GM23338 (cell line): ENCODE data around the gene MAPK11. TPM values are rescaled to one million over a fixed set of nuclear protein-coding genes. Genes with fewer than 3 reads are reported as not detected.

Source experiments
- ATAC-seq: fragments of 200-7000 bp; cut with Tn5 transposase; 3 replicates; pipeline ENCODE4 v1.9.1; 2020
- DNase-seq: peaks from one replicate; pipeline ENCODE4 v3.0.0-alpha.2; 2015; ENCODE audit warnings: low spot score
- H2AFZ ChIP-seq: fragments of 200-600 bp; sonication (generic); 2 replicates; pipeline ENCODE4 v1.8.0; 2016; ENCODE audit warnings: antibody characterized with exemption, mild to moderate bottlenecking, moderate library complexity
- H3F3A ChIP-seq: fragments of 200-600 bp; sonication (generic); replicated peaks from 2 replicates; pipeline ENCODE4 v1.8.0; 2017; ENCODE audit warnings: antibody characterized with exemption, mixed run types, low read depth
- H3K27ac ChIP-seq: fragments of 200-600 bp; sonication (generic); 2 replicates; pipeline ENCODE4 v1.6.1; 2016; ENCODE audit warnings: low read depth
- H3K27me3 ChIP-seq: fragments of 200-600 bp; sonication (generic); 2 replicates; pipeline ENCODE4 v1.8.0; 2016; ENCODE audit warnings: mild to moderate bottlenecking, mixed run types, moderate library complexity; ENCODE audit not compliant: insufficient read depth
- H3K36me3 ChIP-seq: fragments of 200-600 bp; sonication (generic); 2 replicates; pipeline ENCODE4 v1.8.0; 2016; ENCODE audit warnings: mild to moderate bottlenecking; ENCODE audit not compliant: insufficient read depth
- H3K4me1 ChIP-seq: fragments of 200-600 bp; sonication (generic); 2 replicates; pipeline ENCODE4 v1.8.0; 2016; ENCODE audit warnings: mild to moderate bottlenecking, moderate library complexity; ENCODE audit not compliant: insufficient read depth
- H3K4me2 ChIP-seq: fragments of 200-600 bp; sonication (generic); 2 replicates; pipeline ENCODE4 v1.7.1; 2017; ENCODE audit warnings: mixed run types
- H3K4me3 ChIP-seq: fragments of 200-600 bp; sonication (generic); 2 replicates; pipeline ENCODE4 v1.6.1; 2016; ENCODE audit warnings: mixed run types
- H3K79me2 ChIP-seq: fragments of 200-600 bp; sonication (generic); replicated peaks from 2 replicates; pipeline ENCODE4 v1.8.0; 2017; ENCODE audit warnings: mild to moderate bottlenecking; ENCODE audit not compliant: insufficient read depth
- H3K9me2 ChIP-seq: fragments of 200-600 bp; sonication (generic); 2 replicates; pipeline ENCODE4 v1.8.0; 2017; ENCODE audit not compliant: insufficient read depth
- H4K20me1 ChIP-seq: fragments of 200-600 bp; sonication (generic); replicated peaks from 2 replicates; pipeline ENCODE4 v1.8.0; 2017; ENCODE audit warnings: mild to moderate bottlenecking; ENCODE audit not compliant: insufficient read depth
- H3K27ac Mint-ChIP-seq: 2 replicates; pipeline ENCODE4 v1.8.0; 2020; ENCODE audit warnings: inconsistent platforms, mild to moderate bottlenecking, moderate library complexity, mixed read lengths
- H3K27me3 Mint-ChIP-seq: 3 replicates; pipeline ENCODE4 v1.8.0; 2022; ENCODE audit warnings: low read depth, mild to moderate bottlenecking, moderate library complexity, mixed read lengths, inconsistent platforms; ENCODE audit not compliant: insufficient read depth, poor library complexity
- H3K36me3 Mint-ChIP-seq: 3 replicates; pipeline ENCODE4 v1.8.0; 2021; ENCODE audit warnings: low read depth, mild to moderate bottlenecking, inconsistent platforms, moderate library complexity, mixed read lengths
- H3K4me1 Mint-ChIP-seq: 3 replicates; pipeline ENCODE4 v1.8.0; 2020; ENCODE audit warnings: mild to moderate bottlenecking, inconsistent platforms, mixed read lengths
- H3K4me3 Mint-ChIP-seq: 3 replicates; pipeline ENCODE4 v1.8.0; 2021; ENCODE audit warnings: moderate library complexity, mild to moderate bottlenecking, inconsistent platforms, mixed read lengths
- H3K9me3 Mint-ChIP-seq: 3 replicates; pipeline ENCODE4 v1.8.0; 2020; ENCODE audit warnings: moderate library complexity, mild to moderate bottlenecking, inconsistent platforms, mixed read lengths
- CREB1 ChIP-seq: fragments of 250-450 bp; sonication (Bioruptor Pico); IDR thresholded peaks from 2 replicates; pipeline ENCODE4 v1.5.0; 2020; ENCODE audit warnings: low read depth, mild to moderate bottlenecking, moderate library complexity
- CTCF ChIP-seq, 2 experiments: fragments of 200-600 bp in 1 of 2; sonication (generic) in 1 of 2; conservative IDR thresholded peaks; 2 replicates each; pipeline versions ENCODE4 v1.5.1 to v1.6.1; 2016 to 2017; ENCODE audit warnings: antibody characterized with exemption in 2 of 2, low read depth in 2 of 2, mild to moderate bottlenecking in 2 of 2, moderate library complexity in 1 of 2
- EZH2 ChIP-seq: fragments of 200-600 bp; sonication (generic); IDR thresholded peaks from one replicate; pipeline ENCODE4 v1.8.0; 2017; ENCODE audit warnings: antibody characterized with exemption, mild to moderate bottlenecking, low read depth; ENCODE audit not compliant: unreplicated experiment
- JUNB ChIP-seq: IDR thresholded peaks from one replicate; pipeline ENCODE4 v1.6.1; 2016; ENCODE audit warnings: antibody characterized with exemption; ENCODE audit not compliant: unreplicated experiment
- NANOG ChIP-seq: IDR thresholded peaks from 2 replicates; pipeline ENCODE4 v1.6.1; 2016; ENCODE audit warnings: antibody characterized with exemption, borderline replicate concordance
- REST ChIP-seq: IDR thresholded peaks from one replicate; pipeline ENCODE4 v1.6.1; 2018; ENCODE audit warnings: antibody characterized with exemption; ENCODE audit not compliant: unreplicated experiment
- STAT1 ChIP-seq: IDR thresholded peaks from one replicate; pipeline ENCODE4 v1.6.1; 2016; ENCODE audit warnings: antibody characterized with exemption; ENCODE audit not compliant: unreplicated experiment
- ZNF114 ChIP-seq: fragments of 250-450 bp; sonication (Bioruptor Pico); IDR thresholded peaks from 2 replicates; pipeline ENCODE4 v1.5.0; 2020; ENCODE audit warnings: mild to moderate bottlenecking, moderate library complexity
- ZNF331 ChIP-seq: fragments of 250-450 bp; sonication (Bioruptor Pico); IDR thresholded peaks from 2 replicates; pipeline ENCODE4 v1.5.0; 2020; ENCODE audit warnings: low read depth, mild to moderate bottlenecking, moderate library complexity
- polyA plus RNA-seq: library from polyadenylated mRNA; unstranded; fragments of >200 nt; fragmentation: Nextera tagmentation; extraction: Ambion mirVana; gene quantifications from 2 replicates; pipeline ENCODE4 v1.2.1, GENCODE V29; 2016
- total RNA-seq: library from RNA; depleted of rRNA; stranded (reverse); fragments of >200 nt; shearing (Covaris generic); gene quantifications from 2 replicates; pipeline ENCODE4 v1.2.3, GENCODE V29; 2014

The MAPK11 gene
- total and polyA plus RNA-seq, 2 experiments from 2014 or later = 0.34 to 1.9 TPM

GRCh38 chr22:50312371-50312770 lies 42.2 kb upstream of the MAPK11 start:
- ATAC-seq = no peak

GRCh38 chr22:50311606-50312351 lies 41.6 kb upstream of the MAPK11 start:
- Histone ChIP-seq H3K36me3 (no peaks in the 10 kb centered on the region), H4K20me1 (no peaks in the 10 kb centered on the region), H3K4me3 (no peak overlapping the region), H3K4me1 (peaks cover 3% of the 10 kb centered on the region; the same call in 1 of the 2 replicates), H3K27me3 (peaks cover under 1% of the 10 kb centered on the region; the same call in 1 of the 2 replicates), H3K79me2 (no peaks in the 10 kb centered on the region), H3F3A (0 out of 2 replicates have a peak, but pooled peaks cover 6% of the 10 kb centered on the region), H3K27ac (no peak overlapping the region), H3K4me2 (no peak overlapping the region), H3K9me2 (no peaks in the 10 kb centered on the region), H2AFZ (no peak overlapping the region)
- peaks cover 12% of the 10 kb centered on the region for H3K4me1 Mint-ChIP-seq
- no peaks in the 10 kb centered on the region for H3K36me3 Mint-ChIP-seq
- ATAC-seq (no peak), DNase-seq (no peak)
- H3K27ac Mint-ChIP-seq = no peak overlapping the region
- TF ChIP-seq ZNF114 (CRISPR knock-in tag) (no peak), EZH2 (no peak), ZNF331 (CRISPR knock-in tag) (no peak), JUNB (no peak)
- peaks cover 16% of the 10 kb centered on the region for H3K27me3 Mint-ChIP-seq
- no peak overlapping the region for H3K4me3 Mint-ChIP-seq
- H3K9me3 Mint-ChIP-seq = no peaks in the 10 kb centered on the region

More at GRCh38 chr22:50312371-50312770, 42.2 kb upstream of the MAPK11 start:
- DNase-seq = no peak
- no peak for TF ChIP-seq ZNF114 (CRISPR knock-in tag)
- TF ChIP-seq STAT1 = no peak
- TF ChIP-seq JUNB = no peak
- TF ChIP-seq NANOG = no peak
- no peak overlapping the region for H3K4me2 ChIP-seq
- H3K79me2 ChIP-seq = no peaks in the 10 kb centered on the region
- H3K36me3 ChIP-seq = no peaks in the 10 kb centered on the region
- no peak overlapping the region for H3K27ac Mint-ChIP-seq
- H3K27me3 Mint-ChIP-seq = peaks cover 16% of the 10 kb centered on the region
- H3K9me3 Mint-ChIP-seq = no peaks in the 10 kb centered on the region
- H3F3A ChIP-seq = 0 out of 2 replicates have a peak, but pooled peaks cover 6% of the 10 kb centered on the region
- no peaks in the 10 kb centered on the region for H4K20me1 ChIP-seq
- no peak overlapping the region for H3K4me3 ChIP-seq
- H3K4me1 Mint-ChIP-seq = peaks cover 12% of the 10 kb centered on the region
- H3K27me3 ChIP-seq = no peaks in the 10 kb centered on the region
- H3K9me2 ChIP-seq = no peaks in the 10 kb centered on the region
- H3K36me3 Mint-ChIP-seq = no peaks in the 10 kb centered on the region
- no peak overlapping the region for H3K4me3 Mint-ChIP-seq
- H3K4me1 ChIP-seq = peaks cover 3% of the 10 kb centered on the region; the same call in 1 of the 2 replicates
- no peak overlapping the region for H2AFZ ChIP-seq
- no peak overlapping the region for H3K27ac ChIP-seq

GRCh38 chr22:50310949-50311444 lies 40.8 kb upstream of the MAPK11 start:
- Mint-ChIP-seq H3K9me3 (no peaks in the 10 kb centered on the region), H3K27me3 (peaks cover 17% of the 10 kb centered on the region), H3K4me3 (no peak overlapping the region), H3K27ac (no peak overlapping the region), H3K4me1 (peaks cover 16% of the 10 kb centered on the region), H3K36me3 (no peaks in the 10 kb centered on the region)
- Histone ChIP-seq H3K9me2 (no peaks in the 10 kb centered on the region), H3F3A (0 out of 2 replicates have a peak, but pooled peaks cover 6% of the 10 kb centered on the region), H3K79me2 (no peaks in the 10 kb centered on the region), H3K4me2 (no peak overlapping the region), H2AFZ (no peak overlapping the region), H4K20me1 (no peaks in the 10 kb centered on the region), H3K4me1 (peaks cover 6% of the 10 kb centered on the region; the same call in 1 of the 2 replicates), H3K27ac (no peak overlapping the region), H3K27me3 (peaks cover 8% of the 10 kb centered on the region), H3K36me3 (no peaks in the 10 kb centered on the region), H3K4me3 (no peak overlapping the region)
- no peak for DNase-seq
- ATAC-seq = no peak
- TF ChIP-seq EZH2 = no peak
- no peak for TF ChIP-seq STAT1
- TF ChIP-seq ZNF331 (CRISPR knock-in tag) = no peak
- TF ChIP-seq CREB1 (CRISPR knock-in tag) = no peak
- TF ChIP-seq CTCF (conservative IDR thresholded peaks at IDR 0.05; ENCODE audit: low read depth in 2 of 2) = no peak
- no peak for TF ChIP-seq REST
